GM18519 (cell line): Measurements from ENCODE around the gene CISD2.
A peak's percentile ranks its signal among the peaks of the same experiment; 100 is the strongest.
"Not testable (repeated sequence)": the region's sequence is repeated elsewhere in the genome, so short reads cannot be mapped to it uniquely, and the experiment has no call there.

Experiments used
- ATAC-seq: cut with Tn5 transposase; IDR thresholded peaks from one replicate; pipeline ENCODE4 v1.9.1; 2021; ENCODE audit warnings: mild to moderate bottlenecking, moderate library complexity; ENCODE audit not compliant: unreplicated experiment, low FRiP score

Gene CISD2

GRCh38 chr4:102847687-102848086 lies 21.1 kb upstream of the CISD2 start:
- no peak for ATAC-seq

- no peak for ATAC-seq
These were observed 19.1 kb upstream of the CISD2 start for GRCh38 chr4:102849579-102850104.

GRCh38 chr4:102850370-102850769 lies 18.4 kb upstream of the CISD2 start:
- no peak for ATAC-seq

- no peak for ATAC-seq
These were observed 9.8 kb upstream of the CISD2 start for GRCh38 chr4:102858828-102859464.

- ATAC-seq = no peak
These were observed 8.0 kb upstream of the CISD2 start for GRCh38 chr4:102860611-102861324.

- no peak for ATAC-seq
These were observed 6.8 kb upstream of the CISD2 start for GRCh38 chr4:102862016-102862415.

- no peak for ATAC-seq
These were observed 6.0 kb upstream of the CISD2 start for GRCh38 chr4:102862747-102863146.

- ATAC-seq = not testable (repeated sequence)
These were observed 3.5 kb upstream of the CISD2 start for GRCh38 chr4:102865327-102865726.

GRCh38 chr4:102867278-102868152 lies 1.3 kb upstream of the CISD2 start:
- no peak for ATAC-seq

- ATAC-seq = no peak
These were observed 525 bp upstream of the CISD2 start for GRCh38 chr4:102868153-102868780.

- peak; percentile 24 for ATAC-seq
These were observed 891 bp downstream of the CISD2 start for GRCh38 chr4:102869569-102870197.

- ATAC-seq = no peak
These were observed 3.0 kb downstream of the CISD2 start for GRCh38 chr4:102871772-102872171.

- not testable (repeated sequence) for ATAC-seq
These were observed 8.8 kb downstream of the CISD2 start for GRCh38 chr4:102877477-102878106.

- not testable (repeated sequence) for ATAC-seq
These were observed 9.6 kb downstream of the CISD2 start for GRCh38 chr4:102878349-102878748.

- no peak for ATAC-seq
These were observed 10.1 kb downstream of the CISD2 start for GRCh38 chr4:102878901-102879300.

- no peak for ATAC-seq
These were observed 12.6 kb downstream of the CISD2 start for GRCh38 chr4:102881343-102881742.

GRCh38 chr4:102883278-102883677 lies 14.5 kb downstream of the CISD2 start:
- no peak for ATAC-seq

GRCh38 chr4:102888570-102888969 lies 19.8 kb downstream of the CISD2 start:
- not testable (repeated sequence) for ATAC-seq

- not testable (repeated sequence) for ATAC-seq
These were observed 21.1 kb downstream of the CISD2 start for GRCh38 chr4:102889866-102890265.

GRCh38 chr4:102896547-102896946 lies 27.8 kb downstream of the CISD2 start:
- not testable (repeated sequence) for ATAC-seq
